HepG2 (cell line): ENCODE measurements around the gene SLC39A3. TPM values are rescaled to one million over a fixed set of nuclear protein-coding genes. Genes with fewer than 3 reads are reported as not detected.

ENCODE experiments used
- EZH2 ChIP-seq: conservative IDR thresholded peaks from 2 replicates; pipeline ENCODE4 v1.6.1; 2012; ENCODE audit warnings: mild to moderate bottlenecking, low read depth, low read length, moderate library complexity
- FOXP4 ChIP-seq: sonication (generic); formaldehyde crosslinking; IDR thresholded peaks from 2 replicates; pipeline ENCODE4 v1.4.0; 2020; ENCODE audit warnings: missing genetic modification reagents
- HNRNPK ChIP-seq: fragments of 200-400 bp; formaldehyde crosslinking; IDR thresholded peaks from 2 replicates; pipeline ENCODE4 v1.6.1; 2018; ENCODE audit warnings: low read length, low read depth, moderate library complexity, mild to moderate bottlenecking; ENCODE audit not compliant: poor library complexity, severe bottlenecking
- IRF1 ChIP-seq: sonication (generic); formaldehyde crosslinking; IDR thresholded peaks from 2 replicates; pipeline ENCODE4 v1.4.0; 2020; ENCODE audit warnings: low read depth, mild to moderate bottlenecking, missing genetic modification reagents
- IRF2 ChIP-seq: IDR thresholded peaks from 2 replicates; pipeline ENCODE4 v1.6.1; 2018; ENCODE audit warnings: missing genetic modification reagents, missing compliant biosample characterization
- JDP2 ChIP-seq: sonication (generic); formaldehyde crosslinking; IDR thresholded peaks from 2 replicates; pipeline ENCODE4 v1.8.1; 2022; ENCODE audit warnings: missing genetic modification reagents, borderline replicate concordance
- KLF6 ChIP-seq: IDR thresholded peaks from 2 replicates; pipeline ENCODE4 v1.8.0; 2016; ENCODE audit warnings: missing biosample characterization, missing genetic modification reagents
- RBM22 ChIP-seq: fragments of 200-400 bp; formaldehyde crosslinking; optimal IDR thresholded peaks from 2 replicates; pipeline ENCODE3; 2017; ENCODE audit warnings: mild to moderate bottlenecking, low read length, moderate library complexity
- SCMH1 ChIP-seq: sonication (generic); formaldehyde crosslinking; IDR thresholded peaks from 2 replicates; pipeline ENCODE4 v1.9.0; 2021; ENCODE audit warnings: missing genetic modification reagents, mild to moderate bottlenecking, borderline replicate concordance
- THRA ChIP-seq: sonication (generic); formaldehyde crosslinking; IDR thresholded peaks from 2 replicates; pipeline ENCODE4 v1.4.0; 2020; ENCODE audit warnings: missing genetic modification reagents, borderline replicate concordance
- ZC3H13 ChIP-seq: sonication (generic); formaldehyde crosslinking; IDR thresholded peaks from 2 replicates; pipeline ENCODE4 v1.8.1; 2023; ENCODE audit warnings: mild to moderate bottlenecking, missing genetic modification reagents, moderate library complexity
- ZNF652 ChIP-seq: IDR thresholded peaks from 2 replicates; pipeline ENCODE4 v1.6.1; 2016; ENCODE audit warnings: low read depth, borderline replicate concordance
- ZNF724P ChIP-seq: sonication (generic); formaldehyde crosslinking; IDR thresholded peaks from 2 replicates; pipeline ENCODE4 v1.8.0; 2022; ENCODE audit warnings: missing genetic modification reagents, borderline replicate concordance
- ZNF747 ChIP-seq: sonication (generic); formaldehyde crosslinking; IDR thresholded peaks from 2 replicates; pipeline ENCODE4 v1.8.1; 2023; ENCODE audit warnings: missing genetic modification reagents, mild to moderate bottlenecking, borderline replicate concordance
- polyA plus RNA-seq, 8 experiments: library from polyadenylated mRNA; depleted of rRNA in 3 of 8; stranded (reverse) in 7 of 8; unstranded in 1 of 8; fragments of >200 nt; fragmentation: Illumina TruSeq in 4 of 8; extraction: Trizol in 4 of 8; gene quantifications; 2 replicates each; pipeline versions ENCODE4 v1.2.1 to v1.2.3, GENCODE V29; 2011 to 2016; ENCODE audit warnings: low read depth in 4 of 8, missing spikeins in 1 of 8, mixed read lengths in 1 of 8; ENCODE audit not compliant: insufficient read depth in 1 of 8
- total RNA-seq, 5 experiments: library from RNA; depleted of rRNA; stranded (reverse); fragments of >200 nt; fragmentation: Illumina TruSeq; extraction: Trizol; gene quantifications; 2 replicates each; pipeline ENCODE4 v1.2.3, GENCODE V29; 2016; ENCODE audit warnings: low read depth in 1 of 5
- TF ChIP-seq, protein P1 (sequence below): sonication (generic); formaldehyde crosslinking; IDR thresholded peaks from 2 replicates; pipeline ENCODE4 v1.4.0; 2020; ENCODE audit warnings: missing genetic modification reagents, borderline replicate concordance
- TF ChIP-seq, protein P2 (sequence below): sonication (generic); formaldehyde crosslinking; IDR thresholded peaks from 2 replicates; pipeline ENCODE4 v1.4.0; 2020; ENCODE audit warnings: missing genetic modification reagents, borderline replicate concordance

SLC39A3 gene
- total and polyA plus RNA-seq, 2 of the 13 experiments (the other 11 are each of a cell fraction or from before 2014, with no cell fraction given), result 33.6 to 41.6 TPM

- TF ChIP-seq IRF1 (no peak; the same call in 1 of the 2 replicates), ZC3H13 (CRISPR knock-in tag) (peak; percentile 91), FOXP4 (CRISPR knock-in tag) (peak; percentile 67), JDP2 (CRISPR knock-in tag) (peak; percentile 91; the same call in 1 of the 2 replicates), KLF6 (CRISPR knock-in tag) (peak; percentile 99), THRA (CRISPR knock-in tag) (peak; percentile 94), ZNF724P (CRISPR knock-in tag) (peak; percentile 47; the same call in 1 of the 2 replicates), EZH2 (no peak), ZNF652 (CRISPR knock-in tag) (0 out of 2 replicates have a peak, but pooled peaks have one; percentile 60), IRF2 (peak; percentile 94), ZNF747 (no peak; the same call in 1 of the 2 replicates), HNRNPK (no peak), SCMH1 (CRISPR knock-in tag) (no peak), RBM22 (peak; percentile 32)
- TF ChIP-seq, protein P1, sequence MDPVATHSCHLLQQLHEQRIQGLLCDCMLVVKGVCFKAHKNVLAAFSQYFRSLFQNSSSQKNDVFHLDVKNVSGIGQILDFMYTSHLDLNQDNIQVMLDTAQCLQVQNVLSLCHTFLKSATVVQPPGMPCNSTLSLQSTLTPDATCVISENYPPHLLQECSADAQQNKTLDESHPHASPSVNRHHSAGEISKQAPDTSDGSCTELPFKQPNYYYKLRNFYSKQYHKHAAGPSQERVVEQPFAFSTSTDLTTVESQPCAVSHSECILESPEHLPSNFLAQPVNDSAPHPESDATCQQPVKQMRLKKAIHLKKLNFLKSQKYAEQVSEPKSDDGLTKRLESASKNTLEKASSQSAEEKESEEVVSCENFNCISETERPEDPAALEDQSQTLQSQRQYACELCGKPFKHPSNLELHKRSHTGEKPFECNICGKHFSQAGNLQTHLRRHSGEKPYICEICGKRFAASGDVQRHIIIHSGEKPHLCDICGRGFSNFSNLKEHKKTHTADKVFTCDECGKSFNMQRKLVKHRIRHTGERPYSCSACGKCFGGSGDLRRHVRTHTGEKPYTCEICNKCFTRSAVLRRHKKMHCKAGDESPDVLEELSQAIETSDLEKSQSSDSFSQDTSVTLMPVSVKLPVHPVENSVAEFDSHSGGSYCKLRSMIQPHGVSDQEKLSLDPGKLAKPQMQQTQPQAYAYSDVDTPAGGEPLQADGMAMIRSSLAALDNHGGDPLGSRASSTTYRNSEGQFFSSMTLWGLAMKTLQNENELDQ (CRISPR knock-in tag), result peak; percentile 95
- TF ChIP-seq, protein P2, sequence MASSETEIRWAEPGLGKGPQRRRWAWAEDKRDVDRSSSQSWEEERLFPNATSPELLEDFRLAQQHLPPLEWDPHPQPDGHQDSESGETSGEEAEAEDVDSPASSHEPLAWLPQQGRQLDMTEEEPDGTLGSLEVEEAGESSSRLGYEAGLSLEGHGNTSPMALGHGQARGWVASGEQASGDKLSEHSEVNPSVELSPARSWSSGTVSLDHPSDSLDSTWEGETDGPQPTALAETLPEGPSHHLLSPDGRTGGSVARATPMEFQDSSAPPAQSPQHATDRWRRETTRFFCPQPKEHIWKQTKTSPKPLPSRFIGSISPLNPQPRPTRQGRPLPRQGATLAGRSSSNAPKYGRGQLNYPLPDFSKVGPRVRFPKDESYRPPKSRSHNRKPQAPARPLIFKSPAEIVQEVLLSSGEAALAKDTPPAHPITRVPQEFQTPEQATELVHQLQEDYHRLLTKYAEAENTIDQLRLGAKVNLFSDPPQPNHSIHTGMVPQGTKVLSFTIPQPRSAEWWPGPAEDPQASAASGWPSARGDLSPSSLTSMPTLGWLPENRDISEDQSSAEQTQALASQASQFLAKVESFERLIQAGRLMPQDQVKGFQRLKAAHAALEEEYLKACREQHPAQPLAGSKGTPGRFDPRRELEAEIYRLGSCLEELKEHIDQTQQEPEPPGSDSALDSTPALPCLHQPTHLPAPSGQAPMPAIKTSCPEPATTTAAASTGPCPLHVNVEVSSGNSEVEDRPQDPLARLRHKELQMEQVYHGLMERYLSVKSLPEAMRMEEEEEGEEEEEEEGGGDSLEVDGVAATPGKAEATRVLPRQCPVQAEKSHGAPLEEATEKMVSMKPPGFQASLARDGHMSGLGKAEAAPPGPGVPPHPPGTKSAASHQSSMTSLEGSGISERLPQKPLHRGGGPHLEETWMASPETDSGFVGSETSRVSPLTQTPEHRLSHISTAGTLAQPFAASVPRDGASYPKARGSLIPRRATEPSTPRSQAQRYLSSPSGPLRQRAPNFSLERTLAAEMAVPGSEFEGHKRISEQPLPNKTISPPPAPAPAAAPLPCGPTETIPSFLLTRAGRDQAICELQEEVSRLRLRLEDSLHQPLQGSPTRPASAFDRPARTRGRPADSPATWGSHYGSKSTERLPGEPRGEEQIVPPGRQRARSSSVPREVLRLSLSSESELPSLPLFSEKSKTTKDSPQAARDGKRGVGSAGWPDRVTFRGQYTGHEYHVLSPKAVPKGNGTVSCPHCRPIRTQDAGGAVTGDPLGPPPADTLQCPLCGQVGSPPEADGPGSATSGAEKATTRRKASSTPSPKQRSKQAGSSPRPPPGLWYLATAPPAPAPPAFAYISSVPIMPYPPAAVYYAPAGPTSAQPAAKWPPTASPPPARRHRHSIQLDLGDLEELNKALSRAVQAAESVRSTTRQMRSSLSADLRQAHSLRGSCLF (CRISPR knock-in tag), result no peak
Measured at GRCh38 chr19:2739602-2740313, at the start of gene SLC39A3 (continued).
